ENCODE results near the gene PDE2A.

PDE2A gene

GRCh38 chr11:72613977-72614376 is 60.2 kb downstream of the PDE2A start:
- no peak for DNase-seq (ENCODE audit: low read depth)

GRCh38 chr11:72613450-72613849 is 60.8 kb downstream of the PDE2A start:
- no peak for DNase-seq (ENCODE audit: low read depth)

- no peak for DNase-seq (ENCODE audit: low read depth)
Observed at GRCh38 chr11:72609476-72609875, 64.7 kb downstream of the PDE2A start.

- DNase-seq (ENCODE audit: low read depth): no peak
Observed at GRCh38 chr11:72609045-72609444, 65.2 kb downstream of the PDE2A start.

- no peak for DNase-seq (ENCODE audit: low read depth)
Observed at GRCh38 chr11:72607496-72607895, 66.7 kb downstream of the PDE2A start.

- no peak for DNase-seq (ENCODE audit: low read depth)
Observed at GRCh38 chr11:72606748-72607468, 67.3 kb downstream of the PDE2A start.

GRCh38 chr11:72605973-72606747 is 68.1 kb downstream of the PDE2A start:
- DNase-seq (ENCODE audit: low read depth): no peak

GRCh38 chr11:72604256-72604655 is 70.0 kb downstream of the PDE2A start:
- no peak for DNase-seq (ENCODE audit: low read depth)

- DNase-seq (ENCODE audit: low read depth): no peak
Observed at GRCh38 chr11:72602250-72602904, 71.8 kb downstream of the PDE2A start.

- DNase-seq (ENCODE audit: low read depth): no peak
Observed at GRCh38 chr11:72600557-72600956, 73.7 kb downstream of the PDE2A start.

- DNase-seq (ENCODE audit: low read depth): no peak
Observed at GRCh38 chr11:72599325-72600117, 74.7 kb downstream of the PDE2A start.

- no peak for DNase-seq (ENCODE audit: low read depth)
Observed at GRCh38 chr11:72598906-72599305, 75.3 kb downstream of the PDE2A start.

- DNase-seq (ENCODE audit: low read depth): no peak
Observed at GRCh38 chr11:72598466-72598865, 75.8 kb downstream of the PDE2A start.

GRCh38 chr11:72597721-72598120 is 76.5 kb downstream of the PDE2A start:
- no peak for DNase-seq (ENCODE audit: low read depth)

- DNase-seq (ENCODE audit: low read depth): no peak
Observed at GRCh38 chr11:72595292-72595684, 78.9 kb downstream of the PDE2A start.

GRCh38 chr11:72594493-72595291 is 79.5 kb downstream of the PDE2A start:
- DNase-seq (ENCODE audit: low read depth): no peak

GRCh38 chr11:72592698-72593495 is 81.3 kb downstream of the PDE2A start:
- DNase-seq (ENCODE audit: low read depth): no peak

- DNase-seq (ENCODE audit: low read depth): no peak
Observed at GRCh38 chr11:72591785-72592502, 82.3 kb downstream of the PDE2A start.

GRCh38 chr11:72591023-72591422 is 83.2 kb downstream of the PDE2A start:
- no peak for DNase-seq (ENCODE audit: low read depth)
